NCI-H774 (cell line): ENCODE measurements around the gene TNPO1.
"Not testable (repeated sequence)": the region's sequence is repeated elsewhere in the genome, so short reads cannot be mapped to it uniquely, and the experiment has no call there.

Experiments
- DNase-seq: peaks from one replicate; lab custom pipeline; 2025; lab: John Stamatoyannopoulos, UW

Gene TNPO1

DNA sequence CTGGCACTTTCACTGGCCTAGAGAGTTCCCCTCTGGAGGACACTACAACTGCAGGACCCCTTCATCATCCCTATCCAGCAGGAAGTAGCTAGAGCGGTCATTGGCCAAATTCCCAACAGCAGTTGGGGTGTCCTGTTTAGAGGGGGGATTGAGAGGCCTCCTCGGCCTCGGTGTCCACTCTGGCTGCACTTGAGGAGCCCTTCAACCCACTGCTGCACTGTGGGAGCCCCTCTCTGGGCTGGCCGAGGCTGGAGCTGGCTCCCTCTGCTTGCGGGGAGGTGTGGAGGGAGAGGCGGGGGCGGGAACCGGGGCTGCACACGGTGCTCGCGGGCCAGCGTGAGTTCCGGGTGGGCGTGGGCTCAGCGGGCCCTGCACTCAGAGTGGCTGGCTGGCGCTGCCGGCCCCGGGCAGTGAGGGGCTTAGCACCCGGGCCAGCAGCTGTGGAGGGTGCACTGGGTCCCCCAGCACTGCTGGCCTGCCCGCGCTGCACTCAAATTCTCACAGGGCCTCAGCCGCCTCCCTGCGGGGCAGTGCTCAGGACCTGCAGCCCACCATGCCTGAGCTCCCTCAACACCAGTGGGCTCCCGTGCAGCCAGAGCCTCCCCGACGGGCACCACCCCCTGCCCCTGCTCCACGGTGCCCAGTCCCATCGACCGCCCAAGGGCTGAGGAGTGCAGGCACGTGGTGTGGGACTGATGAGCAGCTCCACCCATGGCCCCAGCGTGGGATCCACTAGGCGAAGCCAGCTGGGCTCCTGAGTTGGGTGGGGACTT is 118.7 kb downstream of the TNPO1 start:
- not testable (repeated sequence) for DNase-seq

DNA sequence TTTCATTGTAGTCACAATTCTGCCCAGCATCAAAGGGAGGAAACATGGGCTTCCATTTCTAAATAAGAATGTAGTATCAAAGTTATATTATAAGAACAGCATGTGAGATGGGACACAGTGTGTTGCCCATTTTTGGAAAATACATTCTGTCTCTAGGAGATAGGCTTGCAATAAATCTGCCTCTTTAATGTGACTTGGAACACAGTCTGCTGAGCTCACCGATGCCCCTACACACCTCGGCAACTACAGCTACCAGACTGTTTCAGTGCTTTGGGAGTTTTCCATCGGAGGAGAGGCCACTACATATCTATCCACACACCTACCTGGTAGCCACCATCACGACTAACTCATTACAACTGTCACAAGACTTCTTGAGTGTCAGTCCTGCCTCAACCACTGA is 120.4 kb downstream of the TNPO1 start:
- DNase-seq = no peak

DNA sequence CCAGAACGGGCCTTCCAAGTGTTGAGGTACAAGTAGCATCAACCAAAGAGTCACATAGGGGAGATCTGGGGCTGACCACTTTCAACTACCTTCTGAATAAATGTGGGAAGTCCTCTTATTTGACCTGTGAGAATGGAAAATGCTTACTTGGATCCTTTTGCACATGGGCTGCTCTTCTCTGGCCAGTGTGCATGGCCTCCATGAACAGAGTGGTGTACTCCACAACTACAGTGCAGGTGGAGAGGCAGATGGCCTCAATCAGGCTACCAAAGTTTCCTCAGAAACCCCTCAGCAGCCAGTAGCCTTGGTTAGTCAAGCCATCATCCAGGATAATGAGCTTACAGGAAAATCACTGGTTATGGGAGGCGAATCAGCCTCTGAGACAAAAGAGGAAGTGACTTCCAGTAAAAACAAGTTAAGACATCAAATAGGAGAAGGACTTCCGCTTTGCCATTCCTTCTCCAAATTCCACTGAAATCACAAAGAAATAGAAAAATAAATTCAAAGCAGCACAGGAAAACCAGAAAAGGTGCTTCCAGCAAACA is 121.1 kb downstream of the TNPO1 start:
- no peak for DNase-seq

GRCh38 chr5:72938206-72938605 is 121.7 kb downstream of the TNPO1 start:
- DNase-seq = no peak

GRCh38 chr5:72940082-72940481 is 123.6 kb downstream of the TNPO1 start:
- DNase-seq = no peak

DNA sequence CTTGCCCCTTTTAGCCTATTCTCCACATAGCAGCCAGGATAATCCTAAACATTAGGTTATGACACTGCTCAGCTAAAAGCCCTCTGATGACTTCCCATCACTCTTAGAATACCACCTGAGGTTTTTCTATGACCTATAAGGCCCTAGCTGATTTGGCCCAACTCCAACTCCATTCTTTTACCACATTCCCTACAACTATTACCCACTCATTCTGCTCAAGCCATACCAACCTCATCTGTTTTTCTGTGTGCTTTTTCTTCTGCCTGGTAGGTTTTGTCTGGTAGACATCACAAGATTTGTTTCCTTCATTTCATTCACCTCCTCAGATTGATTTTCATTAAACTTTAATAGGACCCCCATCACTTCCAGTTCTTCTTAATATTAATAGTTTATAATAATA is 126.8 kb downstream of the TNPO1 start:
- DNase-seq = no peak

GRCh38 chr5:72947498-72947897 is 131.0 kb downstream of the TNPO1 start:
- DNase-seq = no peak

- DNase-seq = no peak
These were observed 133.0 kb downstream of the TNPO1 start for GRCh38 chr5:72949481-72949880.

DNA sequence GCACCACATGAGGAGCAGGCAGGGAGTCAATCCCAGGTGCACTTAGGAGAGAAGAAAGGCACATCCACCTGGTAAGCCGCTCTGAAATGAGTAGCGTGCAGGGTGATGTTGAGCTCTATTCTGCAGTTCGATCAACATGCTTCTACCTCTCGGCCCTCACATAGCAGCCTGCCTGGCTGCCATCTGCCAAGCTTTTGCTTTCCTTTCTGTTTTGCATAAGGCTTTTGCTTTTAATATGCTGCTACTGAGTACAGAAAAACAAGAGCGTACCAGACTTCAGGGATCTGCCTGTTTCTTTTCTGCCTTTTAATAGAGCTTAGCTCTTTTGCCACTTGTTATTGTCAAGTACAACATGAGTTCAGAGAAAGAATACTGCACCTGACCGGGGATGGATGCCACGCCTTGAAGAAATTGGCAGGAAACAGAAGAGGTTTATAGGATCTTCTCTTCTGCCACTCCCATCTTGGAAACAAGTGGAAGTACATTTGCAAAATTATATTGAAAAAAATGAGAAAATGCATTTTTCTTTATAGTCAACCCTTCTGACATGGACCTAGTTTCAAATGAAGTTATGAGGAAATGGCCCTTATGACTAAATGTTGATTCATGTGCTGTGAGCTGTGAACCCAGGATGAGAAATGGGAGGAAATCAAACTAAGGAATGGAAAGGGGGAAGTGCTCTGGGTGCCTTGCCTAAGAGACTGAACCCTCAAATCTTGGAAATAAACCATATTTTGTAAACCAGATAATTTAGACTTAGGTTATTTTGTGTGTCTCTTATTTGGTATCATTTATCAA is 135.4 kb downstream of the TNPO1 start:
- no peak for DNase-seq

DNA sequence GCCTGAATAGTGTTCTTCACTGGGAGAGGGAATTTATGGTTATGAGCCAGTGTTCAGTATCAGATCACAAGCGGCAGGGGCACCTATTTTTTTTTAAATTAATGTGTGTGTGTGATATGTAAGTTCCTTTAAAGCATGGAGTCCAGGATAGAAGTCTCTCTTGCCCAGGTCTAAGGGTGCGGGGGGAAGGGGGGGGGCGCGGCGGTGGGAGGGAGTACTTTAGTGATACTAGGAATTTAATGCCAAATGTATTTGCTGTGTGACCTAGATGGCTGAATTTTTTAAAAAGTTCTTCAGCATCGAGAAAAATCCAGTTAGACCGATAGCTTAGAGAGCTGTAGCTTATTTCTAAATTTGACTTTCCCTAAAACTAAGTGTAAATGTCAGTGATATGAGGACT is 137.9 kb downstream of the TNPO1 start:
- DNase-seq = no peak

DNA sequence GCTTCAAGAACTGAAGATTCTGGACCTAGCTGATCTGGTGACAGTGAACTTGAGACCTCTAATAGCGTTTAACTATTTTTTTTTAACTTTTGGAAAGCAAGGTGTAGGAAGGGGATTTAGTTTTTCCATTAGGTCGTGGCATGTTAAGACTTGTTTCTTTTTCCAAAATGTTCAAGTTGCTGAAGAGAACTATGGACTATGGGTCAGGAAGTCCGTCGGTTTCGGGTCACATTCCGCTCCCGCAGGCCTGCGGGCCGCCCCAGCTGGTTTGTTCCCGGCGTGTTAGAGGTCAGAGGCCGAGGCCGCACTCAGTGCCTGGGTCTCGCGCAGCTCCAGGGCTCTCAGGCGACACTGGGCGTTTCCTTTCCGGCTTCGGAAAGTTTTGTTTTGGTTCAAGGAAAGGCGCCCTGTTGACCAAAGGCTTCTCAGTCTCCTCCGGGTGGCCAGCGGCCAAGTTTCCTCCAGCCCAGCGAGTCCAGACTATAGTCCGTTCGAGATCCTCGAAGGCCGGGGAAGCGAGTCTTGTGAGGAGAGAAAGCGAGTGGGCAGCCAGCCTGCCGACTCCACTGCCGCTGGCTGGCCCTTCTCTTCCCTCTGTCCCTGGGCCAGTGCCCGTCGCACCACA is 138.8 kb downstream of the TNPO1 start:
- peak; percentile 62 for DNase-seq

- DNase-seq = peak; percentile 94
These were observed 139.4 kb downstream of the TNPO1 start, which contains the start of gene FCHO2 for GRCh38 chr5:72955768-72956323. Gene FCHO2 (plus strand): TSS chr5:72956041. CDS start chr5:72956097, 56 bp downstream.

DNA sequence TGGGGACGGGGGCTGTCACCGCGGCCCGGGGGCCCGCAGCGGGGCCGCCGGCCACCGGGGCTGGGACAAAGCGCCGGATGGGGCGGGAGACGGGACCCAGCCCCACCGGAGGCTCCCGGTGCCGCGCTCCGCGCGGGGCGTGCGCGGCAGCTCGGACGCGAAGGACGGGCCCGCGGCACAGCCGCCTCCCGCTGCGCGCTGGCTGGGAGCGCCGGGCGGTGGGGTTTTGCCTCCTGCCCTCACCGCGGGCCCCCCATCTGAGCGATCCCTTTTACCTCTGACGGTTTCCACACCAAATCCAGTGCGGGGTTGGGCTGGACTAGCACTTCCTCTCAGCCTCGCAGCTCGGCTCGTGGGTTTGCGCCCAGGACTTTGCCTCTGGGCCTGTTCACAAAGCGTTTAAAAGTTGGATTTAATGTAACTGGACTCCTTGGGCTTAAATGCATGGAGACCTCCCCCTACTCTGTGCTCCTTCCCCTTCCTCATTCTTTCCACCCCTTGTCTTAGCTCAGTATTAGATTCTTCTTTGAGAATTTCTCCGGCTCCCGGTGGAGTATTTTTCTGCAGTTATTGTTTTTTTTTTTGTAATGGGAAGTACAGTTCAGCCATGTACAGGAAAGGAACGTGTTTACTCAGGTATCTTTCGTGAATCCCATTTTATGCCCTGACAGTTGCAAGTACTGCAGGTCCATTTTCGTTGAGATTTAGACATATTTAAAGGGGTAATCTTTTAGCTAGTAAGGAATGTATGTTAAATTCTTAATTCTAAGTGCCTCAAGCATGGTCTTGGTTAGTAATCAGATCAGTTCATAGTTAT is 140.1 kb downstream of the TNPO1 start:
- DNase-seq = peak; percentile 31

DNA sequence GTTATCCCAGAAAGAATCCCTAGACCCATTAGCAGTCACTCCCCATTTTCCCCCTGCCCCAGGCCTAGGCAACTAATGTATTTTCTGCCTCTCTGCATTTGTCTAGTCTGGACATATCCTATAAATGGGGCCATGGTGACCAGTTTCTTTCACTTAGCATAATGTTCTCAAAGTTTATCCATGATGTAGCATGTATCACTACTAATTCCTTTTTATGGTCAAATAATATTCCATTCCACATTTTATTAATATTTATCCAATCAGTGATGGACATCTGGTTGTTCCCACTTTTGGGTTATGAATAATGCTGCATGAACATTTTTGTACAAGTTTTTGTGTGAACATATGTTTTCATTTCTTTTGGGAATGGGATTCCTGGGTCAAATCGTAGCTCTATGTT is 140.9 kb downstream of the TNPO1 start:
- DNase-seq = no peak

DNA sequence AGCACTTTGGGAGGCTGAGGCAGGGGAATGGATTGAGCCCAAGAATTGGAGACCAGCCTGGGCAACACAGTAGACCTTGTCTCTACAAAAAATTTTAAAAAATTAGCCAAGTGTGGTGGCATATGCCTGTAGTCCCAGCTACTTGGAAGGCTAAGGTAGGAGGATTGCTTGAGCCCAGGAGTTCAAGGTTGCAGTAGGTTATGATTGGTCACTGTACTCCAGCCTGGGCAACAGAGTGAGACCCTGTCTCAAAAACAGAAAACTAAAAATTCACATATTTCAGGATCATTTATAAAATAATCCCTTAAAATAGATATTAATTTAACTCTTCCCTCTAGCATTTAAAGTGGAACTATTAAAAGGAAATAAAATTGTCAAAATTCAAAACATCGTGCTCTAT is 142.8 kb downstream of the TNPO1 start:
- no peak for DNase-seq
